Panc1 (cell line): Measurements from ENCODE around the gene CAPRIN2. TPM values are rescaled to one million over a fixed set of nuclear protein-coding genes. Genes with fewer than 3 reads are reported as not detected.

ENCODE experiments used
- ATAC-seq: fragments of 200-7000 bp; cut with Tn5 transposase; 2 replicates; pipeline ENCODE4 v1.9.1; 2020; ENCODE audit warnings: mild to moderate bottlenecking, moderate library complexity
- BruUV-seq: library from RNA; stranded (reverse); fragments of 400-500 nt; replicated peaks from 2 replicates; lab custom pipeline; 2021; lab: Mats Ljungman, UMichigan
- CTCF ChIA-PET: fragments of 300-600 bp; sonication (Branson Sonifier 250); formaldehyde crosslinking; loops from one replicate; lab custom pipeline; 2022; ENCODE audit warnings: antibody characterized with exemption; lab: Charles Lee
- POLR2A ChIA-PET: fragments of 300-600 bp; sonication (Branson Sonifier 250); formaldehyde crosslinking; loops from one replicate; lab custom pipeline; 2022; ENCODE audit warnings: antibody characterized with exemption; lab: Charles Lee
- DNase-seq: peaks from one replicate; pipeline ENCODE4 v3.0.0-alpha.2; 2010; ENCODE audit warnings: low read depth, low spot score
- H3K27ac ChIP-seq: 2 replicates; pipeline ENCODE4 v1.5.1; 2011; ENCODE audit warnings: mild to moderate bottlenecking, low read length, inconsistent platforms
- H3K27me3 ChIP-seq: fragments of 200-500 bp; sonication (Bioruptor generic); 2 replicates; pipeline ENCODE4 v1.6.0; 2014; ENCODE audit warnings: low read length, inconsistent platforms; ENCODE audit not compliant: control insufficient read depth, insufficient read depth
- H3K36me3 ChIP-seq: fragments of 200-500 bp; sonication (Bioruptor generic); 2 replicates; pipeline ENCODE4 v1.5.1; 2014; ENCODE audit warnings: inconsistent platforms, mild to moderate bottlenecking, low read length, moderate library complexity; ENCODE audit not compliant: control insufficient read depth, insufficient read depth
- H3K4me1 ChIP-seq: 2 replicates; pipeline ENCODE4 v1.5.1; 2011; ENCODE audit warnings: inconsistent platforms, mild to moderate bottlenecking, low read length, moderate library complexity; ENCODE audit not compliant: control insufficient read depth, insufficient read depth
- H3K4me3 ChIP-seq, 2 experiments: 2 replicates each; pipeline ENCODE4 v1.5.1; 2011 to 2012; ENCODE audit warnings: low read depth in 2 of 2, low read length in 2 of 2, mild to moderate bottlenecking in 2 of 2, inconsistent platforms in 1 of 2, moderate library complexity in 1 of 2
- H3K9me3 ChIP-seq: fragments of 200-500 bp; sonication (Bioruptor generic); 2 replicates; pipeline ENCODE4 v1.5.1; 2014; ENCODE audit warnings: low read depth, mild to moderate bottlenecking, inconsistent platforms, low read length, moderate library complexity; ENCODE audit not compliant: control insufficient read depth, insufficient read depth
- POLR2AphosphoS5 ChIP-seq: IDR thresholded peaks from 2 replicates; pipeline ENCODE4 v1.6.1; 2012; ENCODE audit warnings: mild to moderate bottlenecking, low read depth, low read length, moderate library complexity
- REST ChIP-seq, 2 experiments: IDR thresholded peaks; 2 replicates each; pipeline ENCODE4 v1.6.1; 2011 to 2012; ENCODE audit warnings: low read depth in 2 of 2, control low read depth in 1 of 2, low read length in 1 of 2, mild to moderate bottlenecking in 1 of 2, moderate library complexity in 1 of 2; ENCODE audit not compliant: insufficient read depth in 1 of 2
- SIN3A ChIP-seq: IDR thresholded peaks from 2 replicates; pipeline ENCODE4 v1.6.1; 2012; ENCODE audit warnings: low read depth, mild to moderate bottlenecking, low read length, moderate library complexity, borderline replicate concordance; ENCODE audit not compliant: insufficient read depth
- TCF7L2 ChIP-seq: IDR thresholded peaks from 2 replicates; pipeline ENCODE4 v1.6.1; 2011; ENCODE audit warnings: mild to moderate bottlenecking, low read depth, low read length, inconsistent platforms
- in situ Hi-C: cut with HindIII; loops from 2 replicates; pipeline ENCODE4 v1.10.0; 2016; ENCODE audit warnings: low sequenced_read_pairs, low pct_unique_long_range_greater_than_20kb
- intact Hi-C: fragments of 100-400 bp; cut with micrococcal nuclease; formaldehyde crosslinking; loops from one replicate; pipeline ENCODE4 v1.10.0; 2022; ENCODE audit not compliant: unreplicated experiment
- total RNA-seq: library from RNA; stranded (reverse); gene quantifications from one replicate; pipeline ENCODE4 v1.2.1, GENCODE V29; 2021; ENCODE audit not compliant: unreplicated experiment
- TF ChIP-seq, protein P1 (sequence below): fragments of 450-650 bp; IDR thresholded peaks from 2 replicates; pipeline ENCODE4 v1.5.1; 2017; ENCODE audit warnings: mild to moderate bottlenecking

Gene CAPRIN2
- total RNA-seq, 1 experiment from 2014 or later, result 28.6 TPM

DNA sequence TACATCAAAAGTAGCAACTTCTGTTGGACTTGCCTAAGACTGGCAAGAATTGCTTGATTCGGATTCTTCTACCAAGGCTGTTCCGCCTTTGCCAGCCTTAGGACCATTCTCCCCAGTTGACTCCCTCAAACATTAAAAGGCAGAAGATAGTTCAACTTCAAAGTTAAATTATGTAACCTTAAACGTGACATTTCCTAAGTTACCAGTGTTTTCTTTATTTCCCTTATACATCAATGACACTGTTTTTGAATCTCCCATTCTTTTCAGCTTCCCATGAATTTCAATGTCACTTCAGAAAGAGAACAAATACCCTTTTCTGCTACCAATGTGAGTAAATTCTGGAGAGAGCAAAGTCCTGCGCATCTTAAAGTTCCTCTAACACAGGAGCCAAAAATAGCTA lies 25.2 kb downstream of the CAPRIN2 start:
- Histone ChIP-seq H3K4me3 (no peak overlapping the region), H3K27ac (no peak overlapping the region), H3K4me1 (peaks cover 12% of the 10 kb centered on the region), H3K9me3 (no peaks in the 10 kb centered on the region), H3K27me3 (no peaks in the 10 kb centered on the region), H3K36me3 (peaks cover 3% of the 10 kb centered on the region; the same call in 1 of the 2 replicates)
- intact Hi-C loops, result no loop called here
- no TSS peak for BruUV-seq
- ChIA-PET POLR2A (no interaction called here), CTCF (no interaction called here)
- in situ Hi-C loops, result no loop called here
- no peak for TF ChIP-seq TCF7L2
- TF ChIP-seq SIN3A, result no peak
- TF ChIP-seq, protein P1, sequence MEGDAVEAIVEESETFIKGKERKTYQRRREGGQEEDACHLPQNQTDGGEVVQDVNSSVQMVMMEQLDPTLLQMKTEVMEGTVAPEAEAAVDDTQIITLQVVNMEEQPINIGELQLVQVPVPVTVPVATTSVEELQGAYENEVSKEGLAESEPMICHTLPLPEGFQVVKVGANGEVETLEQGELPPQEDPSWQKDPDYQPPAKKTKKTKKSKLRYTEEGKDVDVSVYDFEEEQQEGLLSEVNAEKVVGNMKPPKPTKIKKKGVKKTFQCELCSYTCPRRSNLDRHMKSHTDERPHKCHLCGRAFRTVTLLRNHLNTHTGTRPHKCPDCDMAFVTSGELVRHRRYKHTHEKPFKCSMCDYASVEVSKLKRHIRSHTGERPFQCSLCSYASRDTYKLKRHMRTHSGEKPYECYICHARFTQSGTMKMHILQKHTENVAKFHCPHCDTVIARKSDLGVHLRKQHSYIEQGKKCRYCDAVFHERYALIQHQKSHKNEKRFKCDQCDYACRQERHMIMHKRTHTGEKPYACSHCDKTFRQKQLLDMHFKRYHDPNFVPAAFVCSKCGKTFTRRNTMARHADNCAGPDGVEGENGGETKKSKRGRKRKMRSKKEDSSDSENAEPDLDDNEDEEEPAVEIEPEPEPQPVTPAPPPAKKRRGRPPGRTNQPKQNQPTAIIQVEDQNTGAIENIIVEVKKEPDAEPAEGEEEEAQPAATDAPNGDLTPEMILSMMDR, result no peak
- TF ChIP-seq REST (IDR thresholded peaks at IDR 0.05; ENCODE audit: insufficient read depth in 1 of 2, low read depth in 2 of 2, low read length in 1 of 2), result no peak
- TF ChIP-seq POLR2AphosphoS5, result no peak
- DNase-seq (no peak), ATAC-seq (no peak)

- peaks cover 3% of the 10 kb centered on the region; the same call in 1 of the 2 replicates for H3K36me3 ChIP-seq
- TF ChIP-seq TCF7L2, result no peak
- TF ChIP-seq, protein P1, result no peak
- TF ChIP-seq POLR2AphosphoS5, result no peak
- TF ChIP-seq SIN3A, result no peak
- TF ChIP-seq REST (IDR thresholded peaks at IDR 0.05; ENCODE audit: insufficient read depth in 1 of 2, low read depth in 2 of 2, low read length in 1 of 2), result no peak
- H3K4me1 ChIP-seq, result peaks cover 12% of the 10 kb centered on the region
- DNase-seq (no peak), ATAC-seq (no peak)
- intact Hi-C loops, result no loop called here
- in situ Hi-C loops, result no loop called here
- no TSS peak for BruUV-seq
- ChIA-PET CTCF (no interaction called here), POLR2A (no interaction called here)
- no peak overlapping the region for H3K27ac ChIP-seq
- no peak overlapping the region for H3K4me3 ChIP-seq
- H3K27me3 ChIP-seq, result no peaks in the 10 kb centered on the region
- H3K9me3 ChIP-seq, result no peaks in the 10 kb centered on the region
Observed at GRCh38 chr12:30726647-30727046, 28.1 kb downstream of the CAPRIN2 start.
